Measurements from ENCODE around the gene KLK4. TPM values are rescaled to one million over a fixed set of nuclear protein-coding genes. Genes with fewer than 3 reads are reported as not detected.

KLK4 gene
- total RNA-seq, 4 donors from 2014 or later, result not detected

GRCh38 chr19:50880241-50880640, 31.0 kb downstream of the KLK4 start:
- DNase-seq (ENCODE audit: low spot score), result no peak
- no peak for TF ChIP-seq CTCF (IDR thresholded peaks at IDR 0.05)
- no peak for ATAC-seq (ENCODE audit: low FRiP score)

- ATAC-seq (ENCODE audit: low FRiP score) (no peak), DNase-seq (ENCODE audit: low spot score) (no peak)
- TF ChIP-seq CTCF (IDR thresholded peaks at IDR 0.05), result no peak
Measured at GRCh38 chr19:50878851-50879250, 32.3 kb downstream of the KLK4 start.

GRCh38 chr19:50877338-50877737, 33.9 kb downstream of the KLK4 start:
- no peak for TF ChIP-seq CTCF (IDR thresholded peaks at IDR 0.05)
- DNase-seq (ENCODE audit: low spot score) (no peak), ATAC-seq (ENCODE audit: low FRiP score) (no peak)

- DNase-seq (ENCODE audit: low spot score), result no peak
- TF ChIP-seq CTCF (IDR thresholded peaks at IDR 0.05), result no peak
- ATAC-seq (ENCODE audit: low FRiP score), result no peak
Measured at GRCh38 chr19:50876456-50876855, 34.7 kb downstream of the KLK4 start.

- ATAC-seq (ENCODE audit: low FRiP score) (no peak), DNase-seq (ENCODE audit: low spot score) (no peak)
- no peak for TF ChIP-seq CTCF (IDR thresholded peaks at IDR 0.05)
Measured at GRCh38 chr19:50875795-50876422, 35.3 kb downstream of the KLK4 start.

- DNase-seq (ENCODE audit: low spot score) (no peak), ATAC-seq (ENCODE audit: low FRiP score) (no peak)
- no peak for TF ChIP-seq CTCF (IDR thresholded peaks at IDR 0.05)
Measured at GRCh38 chr19:50874211-50874610, 37.0 kb downstream of the KLK4 start.

- DNase-seq (ENCODE audit: low spot score) (no peak), ATAC-seq (ENCODE audit: low FRiP score) (no peak)
- no peak for TF ChIP-seq CTCF (IDR thresholded peaks at IDR 0.05)
Measured at GRCh38 chr19:50873056-50873455, 38.1 kb downstream of the KLK4 start, which contains the start of gene KLK2. Gene KLK2, plus strand, starts transcription at chr19:50873439. Its CDS starts 35 bp downstream, at chr19:50873474.
